ENCODE data around the gene NGLY1. TPM values are rescaled to one million over a fixed set of nuclear protein-coding genes. Genes with fewer than 3 reads are reported as not detected.

The NGLY1 gene
- total RNA-seq, 4 donors from 2014 or later = 21.4 to 31.2 (median 22.9) TPM

DNA sequence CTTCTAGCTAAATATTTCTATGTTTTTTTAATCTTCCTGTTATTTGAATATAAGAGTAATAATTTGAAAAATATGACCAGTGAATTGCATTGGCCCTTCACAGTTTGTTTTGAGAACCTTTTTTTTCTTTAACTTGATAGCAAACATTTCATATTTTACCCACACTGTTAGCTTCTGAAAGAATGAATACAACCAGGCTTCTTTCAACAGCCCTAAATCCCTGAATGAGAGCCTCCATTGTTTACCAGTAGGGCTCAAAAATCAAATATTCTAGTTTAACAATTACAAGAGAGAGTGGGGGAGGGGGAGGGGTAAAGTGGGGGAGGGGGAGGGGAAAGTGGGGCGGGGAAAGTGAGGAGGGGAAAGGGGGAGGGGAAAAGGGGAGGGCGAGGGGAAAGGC, 104.1 kb downstream of the NGLY1 start:
- TF ChIP-seq, protein P1, sequence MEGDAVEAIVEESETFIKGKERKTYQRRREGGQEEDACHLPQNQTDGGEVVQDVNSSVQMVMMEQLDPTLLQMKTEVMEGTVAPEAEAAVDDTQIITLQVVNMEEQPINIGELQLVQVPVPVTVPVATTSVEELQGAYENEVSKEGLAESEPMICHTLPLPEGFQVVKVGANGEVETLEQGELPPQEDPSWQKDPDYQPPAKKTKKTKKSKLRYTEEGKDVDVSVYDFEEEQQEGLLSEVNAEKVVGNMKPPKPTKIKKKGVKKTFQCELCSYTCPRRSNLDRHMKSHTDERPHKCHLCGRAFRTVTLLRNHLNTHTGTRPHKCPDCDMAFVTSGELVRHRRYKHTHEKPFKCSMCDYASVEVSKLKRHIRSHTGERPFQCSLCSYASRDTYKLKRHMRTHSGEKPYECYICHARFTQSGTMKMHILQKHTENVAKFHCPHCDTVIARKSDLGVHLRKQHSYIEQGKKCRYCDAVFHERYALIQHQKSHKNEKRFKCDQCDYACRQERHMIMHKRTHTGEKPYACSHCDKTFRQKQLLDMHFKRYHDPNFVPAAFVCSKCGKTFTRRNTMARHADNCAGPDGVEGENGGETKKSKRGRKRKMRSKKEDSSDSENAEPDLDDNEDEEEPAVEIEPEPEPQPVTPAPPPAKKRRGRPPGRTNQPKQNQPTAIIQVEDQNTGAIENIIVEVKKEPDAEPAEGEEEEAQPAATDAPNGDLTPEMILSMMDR (IDR thresholded peaks at IDR 0.05) = no peak
- TF ChIP-seq EP300 (IDR thresholded peaks at IDR 0.05) = no peak
- no peak for TF ChIP-seq POLR2A (IDR thresholded peaks at IDR 0.05)
- Histone ChIP-seq H3K4me3 (no peak overlapping the region), H3K9me3 (no peaks in the 10 kb centered on the region), H3K4me1 (peaks cover 0 to 5% (median 0%) of the 10 kb centered on the region in 4 donors), H3K27me3 (no peaks in the 10 kb centered on the region), H3K36me3 (no peaks in the 10 kb centered on the region), H3K27ac (no peak overlapping the region)
- WGBS, 2 donors = no CpG with 5 or more reads among the region's 2 CpGs
- no peak for DNase-seq (ENCODE audit: low spot score in 2 of 2)

DNA sequence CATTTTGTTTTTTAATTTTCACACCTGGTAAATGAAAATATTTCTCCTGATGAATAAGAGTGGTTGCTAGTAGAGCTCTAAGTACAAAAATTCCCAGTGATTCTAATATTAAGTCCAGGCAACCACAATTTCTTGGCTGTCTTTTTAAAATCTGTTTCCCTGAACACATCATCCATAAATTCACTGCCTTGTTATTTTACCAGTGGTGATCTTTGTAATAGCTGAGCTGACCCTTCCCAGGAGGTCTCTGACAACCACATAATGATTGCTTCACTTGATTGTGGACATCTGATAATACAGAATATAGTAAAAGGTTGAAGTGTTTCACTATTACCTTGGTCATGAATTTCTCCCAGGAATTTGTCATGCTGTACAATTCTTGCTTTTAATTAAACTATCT, 104.7 kb downstream of the NGLY1 start:
- TF ChIP-seq POLR2A (IDR thresholded peaks at IDR 0.05) = no peak
- TF ChIP-seq, protein P1 (IDR thresholded peaks at IDR 0.05) = no peak
- no peak for TF ChIP-seq EP300 (IDR thresholded peaks at IDR 0.05)
- H3K36me3 ChIP-seq = no peaks in the 10 kb centered on the region

DNA sequence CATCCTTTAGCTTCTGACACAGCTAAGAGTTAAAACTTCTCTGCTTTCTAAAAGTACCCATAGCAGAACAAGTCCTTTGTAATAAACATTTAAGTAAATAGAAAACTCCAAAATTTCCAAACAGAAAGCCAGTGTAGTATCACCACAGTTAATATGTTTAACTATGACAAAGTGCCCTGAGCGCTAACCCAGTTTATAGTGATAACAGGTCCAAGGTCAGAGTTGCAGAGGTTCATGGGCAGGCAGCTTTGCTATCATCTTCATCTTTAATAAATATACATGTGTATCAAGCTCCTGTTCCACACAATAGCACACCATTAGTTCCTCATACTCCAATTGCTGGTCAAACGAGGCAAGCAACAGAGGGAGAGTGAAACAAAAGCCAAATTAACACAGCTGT, 106.1 kb downstream of the NGLY1 start:
- Histone ChIP-seq H3K36me3 (no peaks in the 10 kb centered on the region), H3K9me3 (no peaks in the 10 kb centered on the region), H3K27me3 (no peaks in the 10 kb centered on the region), H3K4me3 (no peak overlapping the region), H3K27ac (no peak overlapping the region), H3K4me1 (peaks cover 0 to 5% (median 0%) of the 10 kb centered on the region in 4 donors)
- DNase-seq (ENCODE audit: low spot score in 2 of 2) = no peak
- 88% methylated on average over 2 of the region's 2 CpGs for WGBS, 2 donors
- no peak for TF ChIP-seq POLR2A (IDR thresholded peaks at IDR 0.05)
- TF ChIP-seq, protein P1 (IDR thresholded peaks at IDR 0.05) = no peak
- TF ChIP-seq EP300 (IDR thresholded peaks at IDR 0.05) = no peak

More for the DNA sequence above, 104.7 kb downstream of the NGLY1 start:
- Histone ChIP-seq H3K9me3 (no peaks in the 10 kb centered on the region), H3K27ac (no peak overlapping the region), H3K4me1 (peaks cover 0 to 5% (median 0%) of the 10 kb centered on the region in 4 donors), H3K27me3 (no peaks in the 10 kb centered on the region), H3K4me3 (no peak overlapping the region)
- no peak for DNase-seq (ENCODE audit: low spot score in 2 of 2)

DNA sequence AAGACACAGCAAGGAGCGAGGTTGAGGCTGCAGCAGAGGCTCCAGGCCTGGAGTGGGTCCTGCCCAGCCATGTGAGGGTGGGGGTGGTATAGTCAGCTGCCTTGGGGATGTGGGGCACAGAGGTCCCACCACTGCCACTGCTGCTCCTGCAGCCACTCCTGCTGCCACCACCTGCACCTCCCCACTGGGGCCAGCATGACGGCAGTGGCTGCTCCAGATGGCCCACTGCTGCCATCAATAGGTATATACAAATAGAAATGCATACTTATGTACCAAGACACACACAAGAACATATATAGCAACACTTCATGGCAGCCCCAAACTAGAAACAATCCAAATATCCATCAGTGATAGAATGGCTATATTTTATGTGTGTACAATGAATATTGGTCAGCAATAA, 108.6 kb downstream of the NGLY1 start:
- Histone ChIP-seq H3K27me3 (no peaks in the 10 kb centered on the region), H3K9me3 (no peaks in the 10 kb centered on the region), H3K36me3 (no peaks in the 10 kb centered on the region), H3K4me3 (no peak overlapping the region), H3K27ac (no peak overlapping the region), H3K4me1 (peaks cover 0 to 10% (median 0%) of the 10 kb centered on the region in 4 donors)
- DNase-seq (ENCODE audit: low spot score in 2 of 2) = no peak
- 83 to 87% methylated on average over 1 to 2 of the region's 2 CpGs for WGBS, 2 donors
- TF ChIP-seq EP300 (IDR thresholded peaks at IDR 0.05) (no peak), POLR2A (IDR thresholded peaks at IDR 0.05) (no peak)
- TF ChIP-seq, protein P1 (IDR thresholded peaks at IDR 0.05) = no peak

DNA sequence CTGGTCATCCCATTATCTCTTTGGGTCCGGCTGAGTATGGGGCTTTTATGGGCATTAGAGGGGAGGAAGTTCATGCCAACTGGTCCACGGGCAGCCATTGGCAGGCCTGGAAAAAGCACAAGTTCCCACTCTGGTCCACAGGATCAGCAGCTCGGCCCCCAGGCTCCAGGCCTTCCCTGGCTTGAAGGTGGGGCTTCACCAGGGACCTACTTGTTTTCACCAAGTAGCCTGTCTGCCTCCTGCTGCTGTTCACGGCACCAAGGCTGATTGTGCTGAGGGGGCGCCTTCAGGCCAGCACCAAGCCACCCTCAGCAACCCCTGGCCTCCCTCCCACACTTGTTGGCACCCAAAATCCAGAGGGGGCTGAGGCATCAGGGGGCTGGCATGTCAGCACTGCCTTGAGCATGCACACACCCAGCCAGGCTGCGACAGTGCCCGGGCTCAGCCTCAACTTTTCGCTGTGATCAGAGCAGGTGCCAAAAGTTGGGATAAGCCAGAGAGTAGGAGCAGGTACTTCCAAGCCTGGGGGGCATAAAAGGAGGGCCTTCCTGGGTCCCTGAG, 109.4 kb downstream of the NGLY1 start:
- Histone ChIP-seq H3K4me3 (no peak overlapping the region), H3K9me3 (no peaks in the 10 kb centered on the region), H3K27ac (no peak overlapping the region), H3K4me1 (peaks cover 0 to 10% (median 0%) of the 10 kb centered on the region in 4 donors), H3K36me3 (no peaks in the 10 kb centered on the region), H3K27me3 (no peaks in the 10 kb centered on the region)
- 94 to 99% methylated on average over 5 to 8 of the region's 8 CpGs for WGBS, 2 donors
- TF ChIP-seq, protein P1 (IDR thresholded peaks at IDR 0.05) = no peak
- TF ChIP-seq POLR2A (IDR thresholded peaks at IDR 0.05) (no peak), EP300 (IDR thresholded peaks at IDR 0.05) (no peak)
- no peak for DNase-seq (ENCODE audit: low spot score in 2 of 2)

Small RNA genes lying within 50 kb of the gene (small RNA-seq; reads per million reads assigned to genes)
- gene CRIP1P2 = not detected

Other genes starting within 250 kb of the NGLY1 start
- 100 to 1,000 TPM in 2 of 4 donors, 10 to 100 TPM in 2; 85.3 to 121 (median 99.3) TPM for gene TOP2B, start 118.5 kb downstream of the NGLY1 start, total RNA-seq
- gene OXSM, start 6.6 kb upstream of the NGLY1 start, total RNA-seq = 10 to 100 TPM in 1 of 4 donors, 1 to 10 TPM in 3; 4.5 to 13.5 (median 6.2) TPM

Measured in tibial nerve (tissue), 4 donors.